ENCODE results near the gene PTMS. TPM values are rescaled to one million over a fixed set of nuclear protein-coding genes. Genes with fewer than 3 reads are reported as not detected.

The PTMS gene
- total and polyA plus RNA-seq, 2 of the 13 experiments (the other 11 are each of a cell fraction or from before 2014, with no cell fraction given) = 40.5 to 82.4 TPM

DNA sequence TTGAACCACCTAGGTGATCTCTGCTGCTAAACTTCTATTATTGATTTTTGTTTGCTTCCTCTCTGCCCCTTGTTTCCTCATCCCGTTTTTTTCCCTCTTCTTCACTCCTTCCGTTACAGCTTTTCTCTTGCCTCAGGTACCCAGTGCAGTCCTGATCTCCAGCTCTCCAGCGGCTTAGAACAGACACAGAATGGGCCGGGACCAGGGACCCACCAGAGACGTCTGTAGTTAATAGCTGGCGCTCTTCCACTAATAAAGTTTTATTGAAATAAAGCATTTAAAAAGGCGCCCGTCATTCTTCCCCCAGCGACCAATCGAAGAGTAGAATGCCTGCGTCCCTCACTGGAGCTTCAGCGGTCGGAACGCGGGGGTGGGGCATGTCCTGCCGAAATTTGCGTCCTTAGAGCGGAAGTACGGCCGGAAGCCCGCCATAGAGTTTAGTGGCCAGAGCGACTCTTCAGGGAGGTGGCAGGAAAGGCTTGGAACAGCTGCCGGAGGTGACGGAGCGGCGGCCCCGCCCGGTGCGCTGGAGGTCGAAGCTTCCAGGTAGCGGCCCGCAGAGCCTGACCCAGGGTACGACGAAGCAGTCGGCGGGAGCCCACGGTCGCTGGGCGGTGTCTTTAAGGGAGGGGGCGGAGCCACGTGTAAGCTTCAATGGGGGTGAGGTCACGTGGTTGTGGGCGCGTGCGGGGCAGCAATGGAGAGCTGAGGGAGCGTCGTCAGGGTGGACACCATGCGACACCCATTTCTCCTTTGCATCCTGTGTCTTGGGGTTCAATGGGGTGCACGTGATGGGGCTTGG is 42.4 kb upstream of the PTMS start, which contains the start of gene COPS7A (continued):
- TF ChIP-seq, protein P1, sequence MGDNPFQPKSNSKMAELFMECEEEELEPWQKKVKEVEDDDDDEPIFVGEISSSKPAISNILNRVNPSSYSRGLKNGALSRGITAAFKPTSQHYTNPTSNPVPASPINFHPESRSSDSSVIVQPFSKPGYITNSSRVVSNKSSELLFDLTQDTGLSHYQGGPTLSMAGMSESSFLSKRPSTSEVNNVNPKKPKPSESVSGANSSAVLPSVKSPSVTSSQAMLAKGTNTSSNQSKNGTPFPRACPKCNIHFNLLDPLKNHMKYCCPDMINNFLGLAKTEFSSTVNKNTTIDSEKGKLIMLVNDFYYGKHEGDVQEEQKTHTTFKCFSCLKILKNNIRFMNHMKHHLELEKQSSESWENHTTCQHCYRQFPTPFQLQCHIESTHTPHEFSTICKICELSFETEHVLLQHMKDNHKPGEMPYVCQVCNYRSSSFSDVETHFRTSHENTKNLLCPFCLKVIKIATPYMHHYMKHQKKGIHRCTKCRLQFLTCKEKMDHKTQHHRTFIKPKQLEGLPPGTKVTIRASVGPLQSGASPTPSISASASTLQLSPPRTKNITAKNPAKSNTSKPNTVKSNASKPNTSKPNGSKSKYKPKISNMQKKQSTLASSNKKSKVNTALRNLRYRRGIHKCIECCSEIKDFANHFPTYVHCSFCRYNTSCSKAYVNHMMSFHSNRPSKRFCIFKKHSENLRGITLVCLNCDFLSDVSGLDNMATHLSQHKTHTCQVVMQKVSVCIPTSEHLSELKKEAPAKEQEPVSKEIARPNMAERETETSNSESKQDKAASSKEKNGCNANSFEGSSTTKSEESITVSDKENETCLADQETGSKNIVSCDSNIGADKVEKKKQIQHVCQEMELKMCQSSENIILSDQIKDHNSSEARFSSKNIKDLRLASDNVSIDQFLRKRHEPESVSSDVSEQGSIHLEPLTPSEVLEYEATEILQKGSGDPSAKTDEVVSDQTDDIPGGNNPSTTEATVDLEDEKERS (CRISPR knock-in tag; IDR thresholded peaks at IDR 0.05) = peak; percentile 90; the same call in 1 of the 2 replicates
- no peak for TF ChIP-seq ARNT (IDR thresholded peaks at IDR 0.05)
- no peak for TF ChIP-seq KDM6A (CRISPR knock-in tag; IDR thresholded peaks at IDR 0.05; ENCODE audit: low read depth)
- TF ChIP-seq FOXK1 (CRISPR knock-in tag; IDR thresholded peaks at IDR 0.05; ENCODE audit: borderline replicate concordance, low read depth) = peak; percentile 84
- peak; percentile 95 for TF ChIP-seq RNF2 (conservative IDR thresholded peaks at IDR 0.05; ENCODE audit: low read depth)
- TF ChIP-seq DNMT3B (CRISPR knock-in tag; conservative IDR thresholded peaks at IDR 0.05) = peak; percentile 81
- peak; percentile 98 for TF ChIP-seq SPEN (CRISPR knock-in tag; IDR thresholded peaks at IDR 0.05; ENCODE audit: low read depth)
- no peak for TF ChIP-seq NFRKB (IDR thresholded peaks at IDR 0.05)
- TF ChIP-seq NFKB2 (CRISPR knock-in tag; IDR thresholded peaks at IDR 0.05; ENCODE audit: borderline replicate concordance) = peak; percentile 99
- TF ChIP-seq, protein P2, sequence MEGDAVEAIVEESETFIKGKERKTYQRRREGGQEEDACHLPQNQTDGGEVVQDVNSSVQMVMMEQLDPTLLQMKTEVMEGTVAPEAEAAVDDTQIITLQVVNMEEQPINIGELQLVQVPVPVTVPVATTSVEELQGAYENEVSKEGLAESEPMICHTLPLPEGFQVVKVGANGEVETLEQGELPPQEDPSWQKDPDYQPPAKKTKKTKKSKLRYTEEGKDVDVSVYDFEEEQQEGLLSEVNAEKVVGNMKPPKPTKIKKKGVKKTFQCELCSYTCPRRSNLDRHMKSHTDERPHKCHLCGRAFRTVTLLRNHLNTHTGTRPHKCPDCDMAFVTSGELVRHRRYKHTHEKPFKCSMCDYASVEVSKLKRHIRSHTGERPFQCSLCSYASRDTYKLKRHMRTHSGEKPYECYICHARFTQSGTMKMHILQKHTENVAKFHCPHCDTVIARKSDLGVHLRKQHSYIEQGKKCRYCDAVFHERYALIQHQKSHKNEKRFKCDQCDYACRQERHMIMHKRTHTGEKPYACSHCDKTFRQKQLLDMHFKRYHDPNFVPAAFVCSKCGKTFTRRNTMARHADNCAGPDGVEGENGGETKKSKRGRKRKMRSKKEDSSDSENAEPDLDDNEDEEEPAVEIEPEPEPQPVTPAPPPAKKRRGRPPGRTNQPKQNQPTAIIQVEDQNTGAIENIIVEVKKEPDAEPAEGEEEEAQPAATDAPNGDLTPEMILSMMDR (CRISPR knock-in tag; IDR thresholded peaks at IDR 0.05) = peak; percentile 66
- TF ChIP-seq SOX13 (IDR thresholded peaks at IDR 0.05) = no peak
- TF ChIP-seq SOX13 (CRISPR knock-in tag; conservative IDR thresholded peaks at IDR 0.05 in 1 of 2, IDR thresholded peaks at IDR 0.05 in 1 of 2) = peak in 1 of 2 experiments; percentile 63; a peak in 2 of 4 replicates
- TF ChIP-seq PHF20 (CRISPR knock-in tag; IDR thresholded peaks at IDR 0.05) = peak; percentile 97
- peak; percentile 87 for TF ChIP-seq ZNF160 (CRISPR knock-in tag; IDR thresholded peaks at IDR 0.05)
- peak; percentile 10; the same call in 1 of the 2 replicates for TF ChIP-seq NFATC3 (CRISPR knock-in tag; IDR thresholded peaks at IDR 0.05)
- no peak for TF ChIP-seq ZNF260 (CRISPR knock-in tag; IDR thresholded peaks at IDR 0.05; ENCODE audit: borderline replicate concordance, low read depth)
- TF ChIP-seq ARNT2 (CRISPR knock-in tag; IDR thresholded peaks at IDR 0.05; ENCODE audit: low read depth) = peak; percentile 92
- TF ChIP-seq AGO2 (optimal IDR thresholded peaks at IDR 0.05; ENCODE audit: low read depth, low read length) = peak; percentile 36
- TF ChIP-seq ZNF333 (CRISPR knock-in tag; IDR thresholded peaks at IDR 0.05; ENCODE audit: borderline replicate concordance) = peak; percentile 78; the same call in 1 of the 2 replicates
- TF ChIP-seq SMAD1 (CRISPR knock-in tag; IDR thresholded peaks at IDR 0.05; ENCODE audit: borderline replicate concordance, low read depth) = no peak
- peak; percentile 47 for TF ChIP-seq PHF5A (CRISPR knock-in tag; IDR thresholded peaks at IDR 0.05; ENCODE audit: low read depth, unreplicated experiment)
- no peak for TF ChIP-seq ZNF292 (CRISPR knock-in tag; IDR thresholded peaks at IDR 0.05; ENCODE audit: borderline replicate concordance, low read depth)
- peak; percentile 81 for TF ChIP-seq SP4 (CRISPR knock-in tag; IDR thresholded peaks at IDR 0.05)
- TF ChIP-seq NCOA5 (CRISPR knock-in tag; IDR thresholded peaks at IDR 0.05) = no peak
- no peak for TF ChIP-seq SRSF4 (IDR thresholded peaks at IDR 0.05; ENCODE audit: low read depth, low read length, poor library complexity, severe bottlenecking)
- no peak for TF ChIP-seq ZNF572 (CRISPR knock-in tag; IDR thresholded peaks at IDR 0.05)
- TF ChIP-seq ZNF672 (CRISPR knock-in tag; IDR thresholded peaks at IDR 0.05) = no peak

Measured in HepG2 (cell line).